Astrocyte of the spinal cord (primary cell): Measurements from ENCODE around the gene MOV10L1.
A peak's percentile ranks its signal among the peaks of the same experiment; 100 is the strongest.

Source experiments
- DNase-seq: peaks from one replicate; pipeline ENCODE4 v3.0.0; 2011; ENCODE audit warnings: low read depth, low spot score
- H3K4me3 ChIP-seq: 2 replicates; pipeline ENCODE4 v1.5.1; 2011; ENCODE audit warnings: low read depth, mild to moderate bottlenecking, low read length, moderate library complexity
- CTCF ChIP-seq: IDR thresholded peaks from 2 replicates; pipeline ENCODE4 v1.5.1; 2012; ENCODE audit warnings: low read depth, mild to moderate bottlenecking, low read length, inconsistent platforms
- in situ Hi-C: cut with HindIII; loops from 2 replicates; pipeline ENCODE4 v1.10.0; 2017; ENCODE audit warnings: low sequenced_read_pairs

Gene MOV10L1

GRCh38 chr22:50089682-50090411 is at the start of gene MOV10L1:
Gene MOV10L1, plus strand, starts transcription at chr22:50090006. Its CDS starts 83 bp downstream, at chr22:50090089.
- peak; percentile 27 for DNase-seq

GRCh38 chr22:50040717-50041116 is 49.1 kb upstream of the MOV10L1 start:
- no peak for DNase-seq
- no peak for TF ChIP-seq CTCF
- in situ Hi-C loops = no loop called here
- H3K4me3 ChIP-seq = no peak overlapping the region

More at GRCh38 chr22:50089682-50090411, at the start of gene MOV10L1:
- in situ Hi-C loops = no loop called here
- no peak for TF ChIP-seq CTCF
- no peak within 1 kb of the TSS for H3K4me3 ChIP-seq

- no peak overlapping the region for H3K4me3 ChIP-seq
- DNase-seq = no peak
- in situ Hi-C loops = no loop called here
- no peak for TF ChIP-seq CTCF
Observed at GRCh38 chr22:50041361-50042065, 48.3 kb upstream of the MOV10L1 start.

GRCh38 chr22:50044485-50045118 is 45.2 kb upstream of the MOV10L1 start:
- H3K4me3 ChIP-seq = no peak overlapping the region
- DNase-seq = no peak
- in situ Hi-C loops = no loop called here
- TF ChIP-seq CTCF = no peak

- H3K4me3 ChIP-seq = no peak overlapping the region
- no peak for TF ChIP-seq CTCF
- DNase-seq = no peak
- in situ Hi-C loops = no loop called here
Observed at GRCh38 chr22:50045211-50046018, 44.4 kb upstream of the MOV10L1 start.

GRCh38 chr22:50046019-50046415 is 43.8 kb upstream of the MOV10L1 start:
- DNase-seq = no peak
- in situ Hi-C loops = no loop called here
- H3K4me3 ChIP-seq = no peak overlapping the region
- no peak for TF ChIP-seq CTCF
